NT2/D1 (cell line): Measurements from ENCODE around the gene EPB41L4B.

Source experiments
- DNase-seq: peaks from one replicate; pipeline ENCODE4 v3.0.0-alpha.2; 2011; ENCODE audit warnings: low read depth, low spot score
- H3K27me3 ChIP-seq: 2 replicates; pipeline ENCODE4 v1.6.0; 2011; ENCODE audit warnings: mild to moderate bottlenecking; ENCODE audit not compliant: insufficient read length, insufficient read depth
- H3K36me3 ChIP-seq: 2 replicates; pipeline ENCODE4 v1.6.1; 2011; ENCODE audit warnings: mild to moderate bottlenecking, low read length, mixed read lengths; ENCODE audit not compliant: insufficient read depth, insufficient read length
- H3K4me1 ChIP-seq: 2 replicates; pipeline ENCODE4 v1.5.1; 2011; ENCODE audit not compliant: insufficient read depth, insufficient read length
- H3K4me3 ChIP-seq: 2 replicates; pipeline ENCODE4 v1.5.1; 2011; ENCODE audit warnings: low read depth; ENCODE audit not compliant: insufficient read length
- H3K9ac ChIP-seq: 2 replicates; pipeline ENCODE4 v1.6.0; 2011; ENCODE audit warnings: low read depth; ENCODE audit not compliant: insufficient read length
- H3K9me3 ChIP-seq: 2 replicates; pipeline ENCODE4 v1.5.1; 2011; ENCODE audit warnings: mild to moderate bottlenecking, low read length; ENCODE audit not compliant: insufficient read depth
- SUZ12 ChIP-seq: IDR thresholded peaks from 2 replicates; pipeline ENCODE4 v1.6.1; 2011; ENCODE audit not compliant: insufficient read length, insufficient read depth; ENCODE audit errors: extremely low read depth
- YY1 ChIP-seq: IDR thresholded peaks from 2 replicates; pipeline ENCODE4 v1.6.1; 2011; ENCODE audit not compliant: insufficient read length, insufficient read depth
- ZNF274 ChIP-seq: IDR thresholded peaks from 2 replicates; pipeline ENCODE4 v1.6.1; 2011; ENCODE audit warnings: mild to moderate bottlenecking, low read depth, low read length

Gene EPB41L4B

GRCh38 chr9:109320331-109320741, 523 bp downstream of the EPB41L4B start:
- H3K4me3 ChIP-seq, result peak overlapping the region; percentile 76
- H3K9ac ChIP-seq, result peak overlapping the region; percentile 33
- DNase-seq, result no peak

GRCh38 chr9:109319626-109320241, 1.1 kb downstream of the EPB41L4B start:
- no peaks in the 10 kb centered on the region for H3K9me3 ChIP-seq
- no peak for DNase-seq
- peaks cover 2% of the 10 kb centered on the region for H3K4me1 ChIP-seq
- peak overlapping the region; percentile 76 for H3K4me3 ChIP-seq
- peaks cover 6% of the 10 kb centered on the region for H3K27me3 ChIP-seq
- H3K9ac ChIP-seq, result peak overlapping the region; percentile 81
- H3K36me3 ChIP-seq, result no peaks in the 10 kb centered on the region
- TF ChIP-seq ZNF274 (no peak), SUZ12 (no peak), YY1 (no peak)

More at GRCh38 chr9:109320331-109320741, 523 bp downstream of the EPB41L4B start:
- no peak for TF ChIP-seq ZNF274
- TF ChIP-seq YY1, result no peak
- no peak for TF ChIP-seq SUZ12
- Histone ChIP-seq H3K9me3 (no peaks in the 10 kb centered on the region), H3K36me3 (no peaks in the 10 kb centered on the region), H3K4me1 (peaks cover 2% of the 10 kb centered on the region), H3K27me3 (peaks cover 6% of the 10 kb centered on the region)

- Histone ChIP-seq H3K36me3 (no peaks in the 10 kb centered on the region), H3K9me3 (no peaks in the 10 kb centered on the region), H3K4me3 (peak overlapping the region; percentile 76), H3K4me1 (peaks cover 2% of the 10 kb centered on the region), H3K9ac (peak overlapping the region; percentile 81), H3K27me3 (peaks cover 6% of the 10 kb centered on the region)
- TF ChIP-seq ZNF274 (no peak), YY1 (no peak), SUZ12 (no peak)
- DNase-seq, result no peak
Measured at GRCh38 chr9:109319017-109319625, 1.7 kb downstream of the EPB41L4B start.

- peaks cover 7% of the 10 kb centered on the region for H3K4me1 ChIP-seq
- H3K27me3 ChIP-seq, result peaks cover 6% of the 10 kb centered on the region
- H3K4me3 ChIP-seq, result peak overlapping the region; percentile 76
- no peaks in the 10 kb centered on the region for H3K36me3 ChIP-seq
- TF ChIP-seq YY1 (no peak), SUZ12 (no peak), ZNF274 (no peak)
- H3K9ac ChIP-seq, result no peak overlapping the region
- no peaks in the 10 kb centered on the region for H3K9me3 ChIP-seq
- DNase-seq, result peak; percentile 79
Measured at GRCh38 chr9:109317979-109318741, 2.7 kb downstream of the EPB41L4B start.

GRCh38 chr9:109317311-109317978, 3.4 kb downstream of the EPB41L4B start:
- no peak for TF ChIP-seq YY1
- no peak for TF ChIP-seq ZNF274
- TF ChIP-seq SUZ12, result no peak
- Histone ChIP-seq H3K27me3 (peaks cover 6% of the 10 kb centered on the region), H3K9me3 (no peaks in the 10 kb centered on the region), H3K9ac (no peak overlapping the region), H3K4me3 (no peak overlapping the region), H3K36me3 (no peaks in the 10 kb centered on the region), H3K4me1 (peaks cover 7% of the 10 kb centered on the region)
- DNase-seq, result no peak

GRCh38 chr9:109316207-109316640, 4.6 kb downstream of the EPB41L4B start:
- DNase-seq, result no peak
- peaks cover 7% of the 10 kb centered on the region for H3K4me1 ChIP-seq
- no peaks in the 10 kb centered on the region for H3K27me3 ChIP-seq

More at GRCh38 chr9:109316207-109316640, 4.6 kb downstream of the EPB41L4B start:
- Histone ChIP-seq H3K9ac (no peak overlapping the region), H3K9me3 (no peaks in the 10 kb centered on the region), H3K36me3 (no peaks in the 10 kb centered on the region), H3K4me3 (no peak overlapping the region)
- TF ChIP-seq YY1, result no peak
- no peak for TF ChIP-seq ZNF274
- no peak for TF ChIP-seq SUZ12
